ENCODE measurements around the gene CDH4. TPM values are rescaled to one million over a fixed set of nuclear protein-coding genes. Genes with fewer than 3 reads are reported as not detected.

The CDH4 gene
- total and polyA plus RNA-seq, 2 of the 8 experiments (the other 6 are each of a cell fraction or from before 2014, with no cell fraction given): 4.3 to 7.9 TPM

GRCh38 chr20:61696181-61696735, 444.2 kb downstream of the CDH4 start:
- Histone ChIP-seq H3K4me1 (replicated peaks in 1 of 4; ENCODE audit: control insufficient read depth in 3 of 4, insufficient read depth in 4 of 4, low read length in 3 of 4) (no peaks in the 10 kb centered on the region), H3K4ac (replicated peaks; ENCODE audit: insufficient read length, low read depth, low read length) (no peak overlapping the region), H3K9me3 (ENCODE audit: insufficient read depth in 2 of 2, low read depth in 1 of 2, low read length in 1 of 2) (no peaks in the 10 kb centered on the region; a peak in 1 of 4 replicates), H2BK20ac (ENCODE audit: low read length) (no peak overlapping the region), H2BK15ac (ENCODE audit: low read length) (no peak overlapping the region), H3K27ac (ENCODE audit: low read depth, low read length) (no peak overlapping the region), H3K79me2 (ENCODE audit: control insufficient read depth in 1 of 2, insufficient read depth in 2 of 2, low read length in 2 of 2) (no peaks in the 10 kb centered on the region), H2BK120ac (replicated peaks; ENCODE audit: low read depth, low read length) (no peak overlapping the region), H3K4me2 (ENCODE audit: insufficient read depth in 1 of 2, low read depth in 2 of 2, low read length in 2 of 2) (no peak overlapping the region), H2AK5ac (ENCODE audit: low read depth, low read length) (no peak overlapping the region), H2BK5ac (ENCODE audit: low read depth, low read length) (no peak overlapping the region; the same call in 1 of the 2 replicates), H3K4me3 (ENCODE audit: extremely low read depth in 1 of 4, insufficient read depth in 2 of 4, low read depth in 3 of 4, low read length in 4 of 4) (no peak overlapping the region), H4K20me1 (replicated peaks in 1 of 2; ENCODE audit: control insufficient read depth in 1 of 2, insufficient read depth in 2 of 2, low read length in 2 of 2) (peaks cover 0 to 1% of the 10 kb centered on the region in 2 experiments), H2BK12ac (ENCODE audit: low read depth, low read length) (no peak overlapping the region), H3K36me3 (ENCODE audit: control insufficient read depth in 2 of 4, insufficient read depth in 4 of 4, low read length in 3 of 4) (no peaks in the 10 kb centered on the region), H3K56ac (replicated peaks; ENCODE audit: insufficient read length, low read depth, low read length) (no peak overlapping the region), H4K8ac (ENCODE audit: extremely low read depth, insufficient read depth, low read length) (no peak overlapping the region), H3K9ac (replicated peaks in 1 of 4; ENCODE audit: extremely low read depth in 1 of 4, low read depth in 3 of 4, low read length in 3 of 4) (no peak overlapping the region), H3K23ac (ENCODE audit: insufficient read length) (no peak overlapping the region), H3K79me1 (ENCODE audit: low read depth, low read length) (no peaks in the 10 kb centered on the region), H3K27me3 (replicated peaks in 1 of 4; ENCODE audit: control insufficient read depth in 3 of 4, extremely low read depth in 1 of 4, insufficient read depth in 3 of 4, low read length in 3 of 4) (peaks cover 0 to 5% (median 0%) of the 10 kb centered on the region in 4 experiments; a peak in 3 of 7 replicates), H2AFZ (ENCODE audit: low read length) (no peak overlapping the region), H3K18ac (ENCODE audit: extremely low read depth, low read length) (no peak overlapping the region), H3K23me2 (ENCODE audit: low read depth, low read length) (peaks cover 3% of the 10 kb centered on the region; the same call in 1 of the 2 replicates), H4K91ac (replicated peaks; ENCODE audit: insufficient read length, low read length) (no peak overlapping the region), H4K5ac (ENCODE audit: insufficient read length, low read depth, low read length) (no peak overlapping the region), H3K14ac (ENCODE audit: insufficient read length) (no peak overlapping the region)
- no peak for DNase-seq (ENCODE audit: low read depth in 1 of 2, low spot score in 2 of 2)
- whole genome bisulfite sequencing, 2 experiments (ENCODE audit: extremely low coverage in 1 of 2, insufficient coverage in 1 of 2, insufficient read length in 1 of 2, insufficient replicate concordance in 2 of 2, low coverage in 1 of 2, low lambda C conversion rate in 2 of 2, missing lambda C conversion rate in 1 of 2): 90% methylated on average over 8 of the region's 10 CpGs; no CpG with 5 or more reads in 1 of the 2 experiments
- FAIRE-seq: no peak
- no peak for TF ChIP-seq TAF1 (IDR thresholded peaks at IDR 0.05; ENCODE audit: low read depth, low read length)
- TF ChIP-seq POLR2AphosphoS5 (IDR thresholded peaks at IDR 0.05; ENCODE audit: low read depth, low read length): no peak
- TF ChIP-seq CHD1 (IDR thresholded peaks at IDR 0.05; ENCODE audit: low read depth, low read length): no peak
- TF ChIP-seq NANOG (IDR thresholded peaks at IDR 0.05; ENCODE audit: insufficient read depth, low read depth, low read length, poor library complexity, severe bottlenecking): no peak
- no peak for TF ChIP-seq EZH2 (IDR thresholded peaks at IDR 0.05; ENCODE audit: low read depth, low read length, severe bottlenecking)
- no peak for TF ChIP-seq POU5F1 (IDR thresholded peaks at IDR 0.05; ENCODE audit: low read depth, low read length)
- no peak for TF ChIP-seq BRCA1 (IDR thresholded peaks at IDR 0.05; ENCODE audit: low read depth, low read length)
- no peak for TF ChIP-seq TAF7 (optimal IDR thresholded peaks at IDR 0.05; ENCODE audit: borderline replicate concordance, low read depth, low read length)
- no peak for TF ChIP-seq TBP (IDR thresholded peaks at IDR 0.05; ENCODE audit: low read depth, low read length)
- no peak for TF ChIP-seq CEBPB (IDR thresholded peaks at IDR 0.05; ENCODE audit: low read depth, low read length)
- TF ChIP-seq RNF2 (IDR thresholded peaks at IDR 0.05; ENCODE audit: borderline replicate concordance, low read depth, low read length, missing control alignments, poor library complexity, severe bottlenecking): no peak
- no peak for TF ChIP-seq CTBP2 (IDR thresholded peaks at IDR 0.05; ENCODE audit: borderline replicate concordance, insufficient read depth, insufficient read length, low read length)
- CTCF ChIA-PET (ENCODE audit: partially characterized antibody): interaction anchor here (1.4 to 2.4 kb wide), 2 partner anchors 10 to 191 kb away, joined by 6 to 8 read pairs; no protein-coding TSS in a partner anchor
- POLR2A ChIA-PET (ENCODE audit: partially characterized antibody): interaction anchor here (1.1 kb wide), 1 partner anchor 10 kb away, joined by 3 read pairs; no protein-coding TSS in a partner anchor

Data from H1 (cell line).